DMS153 treated with DMSO at 0.1 percent for 48 hours (cell line): Measurements from ENCODE around the gene APLP2.
"Not testable (repeated sequence)": the region's sequence is repeated elsewhere in the genome, so short reads cannot be mapped to it uniquely, and the experiment has no call there.

Experiments
- DNase-seq: peaks from one replicate; lab custom pipeline; 2025; ENCODE audit not compliant: unreplicated experiment; lab: John Stamatoyannopoulos, UW

Gene APLP2

GRCh38 chr11:130088919-130089673 lies 19.4 kb downstream of the APLP2 start:
- no peak for DNase-seq

GRCh38 chr11:130089674-130090073 lies 20.0 kb downstream of the APLP2 start:
- DNase-seq = no peak

DNA sequence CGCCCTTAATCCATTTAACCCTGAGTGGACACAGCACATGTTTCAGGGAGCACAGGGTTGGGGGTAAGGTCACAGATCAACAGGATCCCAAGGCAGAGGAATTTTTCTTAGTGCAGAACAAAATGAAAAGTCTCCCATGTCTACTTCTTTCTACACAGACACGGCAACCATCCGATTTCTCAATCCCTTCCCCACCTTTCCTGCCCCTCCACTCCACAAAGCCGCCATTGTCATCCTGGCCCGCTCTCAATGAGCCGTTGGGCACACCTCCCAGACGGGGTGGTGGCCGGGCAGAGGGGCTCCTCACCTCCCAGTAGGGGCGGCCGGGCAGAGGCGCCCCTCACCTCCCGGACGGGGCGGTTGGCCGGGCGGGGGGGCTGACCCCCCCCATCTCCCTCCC lies 20.8 kb downstream of the APLP2 start:
- not testable (repeated sequence) for DNase-seq

GRCh38 chr11:130091169-130091568 lies 21.5 kb downstream of the APLP2 start:
- DNase-seq = not testable (repeated sequence)

- no peak for DNase-seq
These were observed 23.0 kb downstream of the APLP2 start for GRCh38 chr11:130092661-130093060.

- no peak for DNase-seq
These were observed 24.9 kb downstream of the APLP2 start for GRCh38 chr11:130094614-130095013.

- no peak for DNase-seq
These were observed 25.6 kb downstream of the APLP2 start for GRCh38 chr11:130095326-130095725.

- no peak for DNase-seq
These were observed 26.3 kb downstream of the APLP2 start for GRCh38 chr11:130096042-130096441.

- no peak for DNase-seq
These were observed 27.1 kb downstream of the APLP2 start for GRCh38 chr11:130096823-130097222.

GRCh38 chr11:130097285-130097684 lies 27.6 kb downstream of the APLP2 start:
- DNase-seq = no peak

DNA sequence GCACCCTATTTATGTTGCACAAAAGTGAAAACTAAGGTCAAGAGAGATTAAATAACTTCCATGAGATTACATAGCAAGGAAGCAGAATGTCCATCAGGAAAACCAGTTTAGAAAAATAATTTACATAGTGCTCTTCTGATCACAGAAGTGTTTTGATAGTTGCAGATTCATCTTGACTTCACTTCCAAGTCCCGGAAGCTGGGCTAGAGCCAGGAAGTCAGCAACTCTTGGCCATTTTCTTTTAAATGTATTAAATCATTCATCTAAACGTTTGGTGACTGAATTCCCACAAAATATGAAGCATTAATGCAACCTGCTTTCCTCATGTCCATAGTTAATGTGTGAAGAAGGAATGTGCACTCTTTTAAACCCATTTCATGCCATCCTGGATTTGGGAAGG lies 29.7 kb downstream of the APLP2 start:
- DNase-seq = no peak

- DNase-seq = no peak
These were observed 30.8 kb downstream of the APLP2 start for GRCh38 chr11:130100381-130101095.

DNA sequence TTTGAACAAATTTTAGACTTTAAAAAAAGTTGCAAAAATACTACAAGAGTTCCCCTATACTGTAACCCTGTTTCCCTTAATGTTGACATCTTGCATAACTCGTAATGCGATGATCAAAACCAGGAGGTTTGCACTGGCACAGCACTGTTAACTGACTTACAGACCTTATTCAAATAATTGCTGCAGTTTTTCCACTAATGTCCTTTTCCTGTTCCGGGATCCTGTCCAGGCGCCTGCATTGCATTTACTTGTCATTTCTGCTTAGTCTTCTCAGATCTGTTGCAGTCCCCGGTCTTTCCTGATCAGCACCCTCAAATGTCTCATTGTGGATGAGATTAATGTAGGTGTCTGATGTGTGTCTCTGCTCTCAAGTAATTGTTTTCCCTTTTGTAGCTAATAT lies 32.0 kb downstream of the APLP2 start:
- DNase-seq = no peak

GRCh38 chr11:130102301-130103249 lies 32.9 kb downstream of the APLP2 start:
- DNase-seq = no peak

- no peak for DNase-seq
These were observed 33.7 kb downstream of the APLP2 start for GRCh38 chr11:130103296-130103814.

DNA sequence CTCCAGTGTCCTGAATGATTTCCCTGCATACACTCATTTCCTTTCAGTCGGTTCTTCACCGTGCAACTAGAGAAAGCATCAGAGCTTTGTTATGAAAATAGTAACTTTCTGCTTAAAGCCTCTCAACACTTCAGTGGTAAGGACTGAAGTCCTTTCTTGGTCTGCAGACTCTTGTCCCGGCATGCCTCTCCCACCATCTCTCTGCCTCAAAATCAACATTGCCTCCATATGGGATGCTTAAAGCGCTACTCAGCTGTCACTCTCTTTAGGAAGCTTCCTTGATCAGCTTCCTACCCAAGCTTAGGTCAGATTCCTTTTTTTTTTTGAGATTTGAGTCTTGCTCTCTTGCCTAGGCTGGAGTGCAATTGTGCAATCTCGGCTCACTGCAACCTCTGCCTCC lies 36.7 kb downstream of the APLP2 start:
- no peak for DNase-seq

GRCh38 chr11:130108671-130109070 lies 39.0 kb downstream of the APLP2 start:
- not testable (repeated sequence) for DNase-seq

GRCh38 chr11:130109386-130109785 lies 39.7 kb downstream of the APLP2 start:
- DNase-seq = no peak

GRCh38 chr11:130110339-130111108 lies 40.8 kb downstream of the APLP2 start:
- no peak for DNase-seq

GRCh38 chr11:130112071-130112830 lies 42.6 kb downstream of the APLP2 start:
- DNase-seq = no peak
